Head of caudate nucleus (tissue), 42 donors: ENCODE data around the gene TAX1BP1.
"Not testable (repeated sequence)": the region's sequence is repeated elsewhere in the genome, so short reads cannot be mapped to it uniquely, and the experiment has no call there.

ENCODE experiments used
- DNase-seq, 42 donors: peaks; one replicate each; pipeline versions ENCODE4 v3.0.0 to v3.0.0-alpha.2; 2020 to 2021; ENCODE audit warnings: mixed read lengths in 7 of 42
- intact Hi-C: fragments of 100-400 bp; cut with DNase I; formaldehyde crosslinking; loops from one replicate; pipeline ENCODE4 v1.15.0; 2022

Gene TAX1BP1

DNA sequence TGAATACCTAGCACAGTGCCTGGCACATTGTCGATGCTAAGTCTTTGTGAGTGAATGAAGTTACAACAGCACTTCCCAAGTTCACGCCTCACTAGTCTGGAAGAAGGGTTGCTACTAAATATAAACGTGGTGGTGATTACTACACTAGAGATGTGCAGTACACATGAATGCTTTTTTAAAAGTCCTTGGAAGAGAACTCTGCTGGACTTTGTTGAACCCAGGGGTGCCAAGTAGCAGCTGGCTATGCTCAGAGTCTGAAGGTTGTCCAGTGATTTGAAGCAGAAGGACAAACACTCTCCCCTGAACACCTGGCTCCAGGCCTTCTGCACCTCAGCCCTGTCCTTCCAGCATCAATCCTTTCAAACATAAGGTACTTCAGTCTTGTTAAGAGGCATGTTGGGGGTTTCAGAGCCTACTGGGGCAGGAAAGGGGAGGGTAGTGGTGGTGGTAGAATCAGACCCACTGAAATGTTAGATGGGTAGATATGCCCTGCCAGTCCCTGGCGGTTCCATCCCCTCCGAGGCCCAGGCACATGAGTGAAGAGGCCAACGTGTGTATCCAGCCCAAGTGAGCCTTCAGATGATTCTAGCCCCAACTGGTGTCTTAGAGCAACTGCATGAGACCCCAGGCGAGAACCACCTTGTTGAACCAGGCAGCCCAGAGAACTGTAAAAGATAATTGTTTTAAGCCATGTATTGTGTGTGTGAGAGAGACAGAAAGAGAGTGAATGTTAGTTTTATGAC is 94.4 kb downstream of the TAX1BP1 start:
- intact Hi-C loops: no loop called here
- DNase-seq: peak in 4 of 42 donors; percentile 22 to 62 (median 24)

GRCh38 chr7:27835376-27835775 is 95.4 kb downstream of the TAX1BP1 start:
- no peak for DNase-seq
- intact Hi-C loops: no loop called here

DNA sequence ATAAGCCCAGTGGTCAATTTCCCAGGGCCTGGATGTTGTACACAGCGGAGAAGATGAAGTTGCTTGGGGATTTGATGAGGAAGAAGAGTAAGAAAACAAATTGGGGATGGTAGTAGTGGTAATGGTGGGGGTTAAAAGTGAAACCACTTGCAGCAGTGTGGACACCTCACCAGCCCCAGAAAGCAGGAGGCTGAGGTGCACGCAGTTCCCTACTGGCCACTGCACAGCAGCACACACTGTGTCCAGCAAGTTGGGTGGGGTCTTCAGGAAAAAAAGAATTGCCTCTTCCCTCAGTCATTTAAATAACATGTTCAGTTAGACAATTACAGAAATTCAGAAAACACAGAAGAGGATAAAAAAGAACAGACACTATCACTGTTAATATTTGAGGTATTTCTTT is 96.6 kb downstream of the TAX1BP1 start:
- intact Hi-C loops: no loop called here
- no peak for DNase-seq

GRCh38 chr7:27839099-27839498 is 99.1 kb downstream of the TAX1BP1 start:
- no peak for DNase-seq
- intact Hi-C loops: no loop called here

DNA sequence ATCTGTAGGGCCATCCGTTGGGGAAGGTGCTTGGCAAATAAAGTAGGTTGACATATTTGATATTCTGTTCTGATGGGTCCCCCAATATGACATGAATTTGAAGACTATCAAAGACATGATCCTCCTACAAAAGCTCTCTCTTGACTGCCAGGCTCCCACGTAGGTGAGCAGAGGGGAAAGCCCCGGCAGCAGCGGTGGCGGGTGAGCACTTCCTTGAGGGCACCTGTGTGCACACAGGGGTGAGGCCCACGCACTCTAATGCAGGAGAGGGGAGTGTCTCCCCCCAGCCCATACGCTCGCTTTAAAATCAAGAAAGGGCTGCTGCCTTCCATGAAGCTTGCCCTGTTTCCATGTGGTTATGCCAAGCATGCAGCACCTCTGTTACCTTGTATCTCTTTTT is 100.4 kb downstream of the TAX1BP1 start:
- peak in 9 of 42 donors; percentile 19 to 60 (median 44) for DNase-seq
- intact Hi-C loops: no loop called here

GRCh38 chr7:27840760-27841364 is 100.9 kb downstream of the TAX1BP1 start:
- DNase-seq: no peak
- intact Hi-C loops: no loop called here

- intact Hi-C loops: no loop called here
Measured at GRCh38 chr7:27842094-27842692, 102.2 kb downstream of the TAX1BP1 start.

DNA sequence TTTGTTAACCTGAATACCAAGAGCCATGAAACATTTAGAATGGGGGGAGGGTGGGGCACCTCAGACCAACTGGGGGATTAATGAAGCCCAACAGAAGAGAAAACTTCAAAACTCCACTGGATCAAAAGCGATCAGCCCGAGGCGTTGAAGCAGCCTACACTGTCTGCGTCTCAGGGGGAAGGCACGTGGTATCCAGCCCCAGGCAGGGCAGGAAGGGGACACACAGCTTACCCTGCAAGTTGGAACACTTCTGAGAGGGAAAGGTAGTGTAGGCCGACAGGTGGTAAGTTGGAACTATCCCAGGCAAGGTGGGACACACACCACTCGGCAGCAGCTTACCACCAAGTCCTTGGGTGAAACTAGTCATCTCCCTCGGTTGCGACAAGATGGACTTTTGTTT is 102.9 kb downstream of the TAX1BP1 start:
- DNase-seq: no peak
- intact Hi-C loops: no loop called here

More at GRCh38 chr7:27842094-27842692, 102.2 kb downstream of the TAX1BP1 start:
- no peak for DNase-seq

GRCh38 chr7:27843584-27844305 is 103.8 kb downstream of the TAX1BP1 start:
- intact Hi-C loops: no loop called here
- no peak for DNase-seq

- no peak for DNase-seq
- intact Hi-C loops: no loop called here
Measured at GRCh38 chr7:27846388-27846787, 106.4 kb downstream of the TAX1BP1 start.

DNA sequence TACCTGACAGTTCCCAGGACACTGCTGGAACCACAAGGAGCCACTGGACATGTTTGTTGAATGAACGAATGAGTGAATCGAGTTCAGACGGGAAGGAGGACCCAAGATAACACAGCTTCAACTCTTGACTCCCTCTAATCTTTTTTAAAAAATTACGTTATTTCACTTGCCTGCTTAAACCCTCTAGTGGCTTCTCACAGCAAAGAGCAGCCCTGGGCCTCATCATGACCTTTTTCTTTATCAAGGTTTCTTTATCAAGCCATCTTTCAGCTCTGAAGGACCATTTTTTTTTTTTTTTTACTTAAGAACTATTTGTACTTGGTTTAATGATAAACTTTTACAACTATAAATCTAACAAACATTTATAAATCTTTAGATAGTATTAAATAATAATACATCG is 110.6 kb downstream of the TAX1BP1 start:
- intact Hi-C loops: no loop called here
- DNase-seq: no peak

DNA sequence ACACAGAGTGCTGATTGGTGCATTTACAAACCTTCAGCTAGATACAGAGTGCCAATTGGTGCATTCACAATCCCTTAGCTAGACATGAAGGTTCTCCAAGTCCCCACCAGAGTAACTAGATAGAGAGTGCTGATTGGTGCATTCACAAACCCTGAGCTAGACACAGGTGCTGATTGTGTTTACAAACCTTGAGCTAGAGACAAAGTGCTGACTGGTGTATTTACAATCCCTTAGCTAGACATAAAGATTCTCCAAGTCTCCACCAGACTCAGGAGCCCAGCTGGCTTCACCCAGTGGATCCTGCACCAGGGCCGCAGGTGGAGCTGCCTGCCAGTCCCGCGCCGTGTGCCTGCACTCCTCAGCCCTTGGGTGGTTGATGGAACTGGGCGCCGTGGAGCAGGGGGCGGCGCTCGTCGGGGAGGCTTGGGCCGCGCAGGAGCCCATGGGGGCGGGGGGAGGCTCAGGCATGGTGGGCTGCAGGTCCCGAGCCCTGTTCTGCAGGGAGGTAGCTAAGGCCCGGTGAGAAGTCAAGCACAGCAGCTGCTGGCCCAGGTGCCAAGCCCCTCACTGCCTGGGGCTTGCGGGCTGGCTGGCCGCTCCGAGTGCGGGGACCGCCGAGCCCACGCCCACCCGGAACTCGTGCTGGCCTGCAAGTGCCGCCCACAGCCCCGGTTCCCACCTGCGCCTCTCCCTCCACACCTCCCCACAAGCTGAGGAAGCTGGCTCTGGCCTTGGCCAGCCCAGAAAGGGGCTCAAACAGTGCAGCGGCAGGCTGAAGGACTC is 116.9 kb downstream of the TAX1BP1 start:
- DNase-seq, intact Hi-C loops: not testable (repeated sequence)

DNA sequence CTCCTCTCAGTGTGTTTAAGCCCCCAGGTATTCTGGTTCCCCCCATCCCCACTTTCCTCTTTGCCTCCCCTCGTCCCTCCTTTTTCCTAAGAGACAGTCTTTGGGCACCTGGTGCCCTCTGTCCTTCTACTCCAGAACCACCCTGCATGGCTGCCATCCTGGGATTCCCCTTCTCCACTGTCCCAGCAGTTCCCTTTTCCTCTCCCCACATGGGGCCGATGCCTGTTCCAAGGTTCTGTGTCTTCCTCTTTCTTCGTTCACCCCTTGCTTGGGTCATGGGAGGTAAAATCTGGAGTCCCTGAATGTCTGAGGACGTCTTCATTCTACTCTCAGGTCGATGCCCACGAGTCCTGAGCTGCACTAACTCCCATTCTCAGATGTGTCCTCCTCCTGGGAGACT is 120.8 kb downstream of the TAX1BP1 start:
- no peak for DNase-seq
- intact Hi-C loops: no loop called here

GRCh38 chr7:27861747-27862146 is 121.8 kb downstream of the TAX1BP1 start:
- DNase-seq: no peak

DNA sequence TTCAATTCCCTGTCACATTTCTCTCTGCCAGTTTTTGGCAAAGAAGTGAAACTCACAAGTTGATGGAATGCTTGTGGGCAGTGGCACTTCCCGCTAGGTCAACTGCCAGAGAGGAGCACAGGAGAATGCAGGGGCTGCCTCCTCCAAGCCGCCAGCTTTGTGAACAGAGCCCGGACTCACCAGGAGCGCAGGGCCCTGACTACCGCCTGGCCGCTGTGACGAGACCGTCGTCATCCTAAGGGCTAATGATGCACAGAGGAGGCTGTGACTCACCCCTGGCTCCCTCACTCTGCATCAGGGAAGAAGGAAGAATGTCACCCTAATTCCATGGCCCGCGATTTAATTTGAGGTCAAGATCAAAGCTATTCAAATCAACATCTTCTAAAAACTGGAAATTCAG is 123.9 kb downstream of the TAX1BP1 start:
- peak in 3 of 42 donors; percentile 38 to 45 (median 43) for DNase-seq
- intact Hi-C loops: no loop called here

More at GRCh38 chr7:27861747-27862146, 121.8 kb downstream of the TAX1BP1 start:
- intact Hi-C loops: no loop called here

DNA sequence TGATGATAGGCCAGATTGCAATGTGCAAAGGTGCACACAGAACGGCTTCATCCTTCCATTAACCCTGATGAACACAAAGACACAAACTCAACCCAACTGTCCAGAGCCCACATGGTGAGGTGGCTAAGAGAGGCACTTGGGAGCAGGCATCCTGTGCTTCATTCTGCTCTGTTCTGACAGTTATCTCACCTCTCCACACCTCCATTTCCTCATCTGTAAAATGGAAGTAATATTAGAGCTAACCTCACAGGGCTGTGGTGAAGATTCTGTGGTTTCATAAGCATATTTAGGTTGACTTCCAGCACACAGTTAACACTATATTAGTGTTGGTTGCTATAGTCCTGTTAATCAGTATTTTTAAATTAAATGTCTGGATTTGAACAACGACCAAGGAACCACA is 126.3 kb downstream of the TAX1BP1 start:
- DNase-seq: no peak
- intact Hi-C loops: no loop called here

DNA sequence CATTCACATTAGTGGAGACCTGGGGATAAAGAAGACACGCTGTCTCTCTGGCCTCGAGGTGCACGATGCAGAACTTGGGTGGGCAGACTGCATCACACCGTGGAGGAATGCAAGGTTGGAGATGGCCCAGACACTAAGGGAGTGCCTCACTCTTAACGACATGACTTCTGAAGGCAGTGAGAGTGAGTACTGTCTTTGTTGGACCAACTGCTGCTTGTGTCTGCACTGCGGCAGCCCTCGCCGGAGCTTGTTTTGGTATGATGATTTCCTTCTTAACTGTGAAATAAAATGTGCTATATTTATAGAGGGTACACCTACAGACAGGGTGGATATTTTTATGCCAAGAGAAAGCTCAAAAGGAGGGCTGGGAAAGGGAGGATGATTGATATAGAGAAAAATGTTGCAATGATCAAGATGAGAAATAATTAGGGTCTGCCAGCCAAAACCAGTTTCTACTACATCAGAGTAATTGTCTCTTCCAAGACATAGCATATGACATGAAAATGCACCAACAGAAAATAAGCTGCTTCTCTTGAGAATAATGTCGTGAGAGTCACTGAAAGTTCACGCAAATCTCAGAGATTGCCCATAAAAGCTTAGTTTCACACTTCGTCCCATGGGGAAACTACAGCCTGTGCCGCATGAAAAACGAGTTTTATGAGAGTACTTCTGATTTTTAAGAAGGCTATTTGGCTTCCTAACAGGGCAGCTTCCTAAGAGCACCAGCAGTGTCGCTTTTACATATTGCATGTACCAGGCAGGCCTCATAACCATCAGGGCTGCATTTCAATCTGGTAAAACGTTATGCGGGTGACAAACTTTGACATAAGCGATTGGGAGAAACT is 127.1 kb downstream of the TAX1BP1 start:
- peak in 16 of 42 donors; percentile 15 to 64 (median 36) for DNase-seq
- intact Hi-C loops: no loop called here

DNA sequence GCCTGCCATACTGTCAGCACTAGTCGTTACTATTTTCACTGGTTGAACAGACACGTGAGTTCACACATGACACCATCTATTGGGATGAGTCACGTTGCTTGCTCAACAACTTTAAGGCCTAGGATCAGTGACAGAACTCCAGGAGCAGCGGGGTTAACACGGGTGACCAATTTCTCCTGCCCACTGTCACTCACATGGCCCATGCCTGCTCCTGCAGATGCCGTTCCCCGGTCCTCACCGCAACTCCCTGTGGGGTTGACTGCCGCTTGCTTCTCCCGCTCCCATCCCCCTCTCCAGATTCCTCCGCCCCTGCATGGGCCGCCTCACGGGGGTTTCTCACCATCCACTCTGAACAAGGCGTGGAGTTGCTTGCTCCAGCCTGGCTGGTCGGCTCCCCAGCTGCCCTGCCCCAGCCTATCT is 128.2 kb downstream of the TAX1BP1 start:
- intact Hi-C loops: no loop called here

More for the DNA sequence above, 128.2 kb downstream of the TAX1BP1 start:
- no peak for DNase-seq
